ENCODE results near the gene MAGI3.
"Not testable (repeated sequence)": the region's sequence is repeated elsewhere in the genome, so short reads cannot be mapped to it uniquely, and the experiment has no call there.

The MAGI3 gene

DNA sequence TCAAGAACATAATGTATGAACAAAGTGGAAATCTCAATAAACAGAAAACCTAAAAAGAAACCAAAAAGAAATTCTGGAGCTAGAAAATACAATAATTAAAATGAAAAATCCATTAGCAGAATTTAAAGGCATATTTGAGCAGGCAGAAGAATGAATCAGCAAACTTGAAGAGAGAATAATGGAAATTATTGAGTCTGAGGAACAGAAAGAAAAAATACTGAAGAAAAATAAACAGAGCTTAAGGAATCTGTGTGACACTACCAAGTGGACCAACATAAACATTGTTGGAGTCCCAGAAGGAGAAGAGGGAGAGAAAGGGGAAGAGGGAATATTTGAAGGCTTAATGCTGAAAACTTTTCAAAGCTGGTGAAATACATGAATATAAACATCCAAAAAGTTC lies 54.5 kb downstream of the MAGI3 start:
- no peak for DNase-seq

- DNase-seq: no peak
Measured at GRCh38 chr1:113451710-113452109, 61.4 kb downstream of the MAGI3 start.

GRCh38 chr1:113452921-113453770 lies 62.8 kb downstream of the MAGI3 start:
- DNase-seq: peak; percentile 35

GRCh38 chr1:113453771-113454083 lies 63.4 kb downstream of the MAGI3 start:
- DNase-seq: no peak

GRCh38 chr1:113455374-113455773 lies 65.1 kb downstream of the MAGI3 start:
- no peak for DNase-seq

- DNase-seq: no peak
Measured at GRCh38 chr1:113456967-113457366, 66.7 kb downstream of the MAGI3 start.

DNA sequence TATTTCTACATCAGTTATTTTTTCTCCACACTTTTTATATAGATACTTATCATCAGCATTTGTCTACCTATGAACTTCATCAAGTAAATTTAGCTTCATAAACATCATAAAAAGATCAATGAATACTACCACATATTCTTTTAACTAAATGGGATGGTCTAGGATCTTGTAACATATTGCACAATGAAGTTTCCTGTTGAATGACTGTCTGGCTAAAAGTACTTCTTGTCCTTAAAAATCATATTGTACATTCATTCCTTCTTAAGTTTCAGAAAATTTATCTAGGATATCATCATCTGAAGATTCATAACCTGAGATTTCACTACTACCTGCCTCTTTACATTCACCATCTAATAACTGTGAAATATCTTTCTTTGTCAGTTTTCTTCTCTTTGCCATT lies 69.0 kb downstream of the MAGI3 start:
- DNase-seq: no peak

DNA sequence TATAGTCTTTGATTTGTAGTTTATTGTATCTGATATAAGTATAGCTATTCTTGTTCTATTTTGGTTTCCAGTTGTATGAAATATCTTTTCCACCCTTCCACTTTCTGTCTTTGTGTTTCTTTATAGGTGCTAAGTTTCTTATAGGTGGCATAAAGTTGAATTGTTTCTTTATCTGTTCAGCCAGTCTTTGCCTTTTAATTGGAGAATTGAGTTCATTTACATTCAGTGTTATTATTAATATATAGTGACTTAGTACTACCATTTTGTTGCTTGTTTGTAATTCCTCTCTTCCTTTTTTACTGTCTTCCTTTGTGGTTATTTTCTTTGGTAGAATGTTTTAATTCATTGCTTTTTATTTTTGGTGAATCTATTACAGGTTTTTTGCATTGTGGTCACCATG lies 77.7 kb downstream of the MAGI3 start:
- DNase-seq: no peak

DNA sequence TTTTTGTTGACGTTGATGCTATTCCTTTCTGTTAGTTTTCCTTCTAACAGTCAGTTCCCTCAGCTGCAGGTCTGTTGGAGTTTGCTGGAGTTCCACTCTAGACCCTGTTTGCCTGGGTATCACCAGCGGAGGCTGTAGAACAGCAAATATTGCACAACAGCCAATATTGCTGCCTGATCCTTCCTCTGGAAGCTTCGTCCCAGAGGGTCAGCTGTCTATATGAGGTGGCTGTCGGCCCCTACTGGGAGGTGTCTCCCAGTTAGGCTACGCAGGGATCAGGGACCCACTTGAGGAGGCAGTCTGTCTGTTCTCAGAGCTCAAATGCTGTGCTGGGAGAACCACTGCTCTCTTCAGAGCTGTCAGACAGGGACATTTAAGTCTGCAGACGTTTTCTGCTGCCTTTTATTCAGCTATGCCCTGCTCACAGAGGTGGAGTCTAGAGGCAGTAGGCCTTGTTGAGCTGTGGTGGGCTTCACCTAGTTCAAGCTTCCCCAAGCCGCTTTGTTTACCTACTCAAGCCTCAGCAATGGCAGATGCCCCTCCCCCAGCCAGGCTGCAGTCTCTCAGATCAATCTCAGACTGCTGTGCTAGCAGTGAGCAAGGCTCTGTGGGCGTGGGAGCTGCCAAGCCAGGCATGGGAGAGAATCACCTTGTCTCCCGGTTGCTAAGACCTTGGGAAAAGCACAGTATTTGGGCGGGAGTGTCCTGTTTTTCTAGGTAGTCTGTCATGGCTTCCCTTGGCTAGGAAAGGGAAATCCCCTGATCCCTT lies 88.3 kb downstream of the MAGI3 start:
- not testable (repeated sequence) for DNase-seq

DNA sequence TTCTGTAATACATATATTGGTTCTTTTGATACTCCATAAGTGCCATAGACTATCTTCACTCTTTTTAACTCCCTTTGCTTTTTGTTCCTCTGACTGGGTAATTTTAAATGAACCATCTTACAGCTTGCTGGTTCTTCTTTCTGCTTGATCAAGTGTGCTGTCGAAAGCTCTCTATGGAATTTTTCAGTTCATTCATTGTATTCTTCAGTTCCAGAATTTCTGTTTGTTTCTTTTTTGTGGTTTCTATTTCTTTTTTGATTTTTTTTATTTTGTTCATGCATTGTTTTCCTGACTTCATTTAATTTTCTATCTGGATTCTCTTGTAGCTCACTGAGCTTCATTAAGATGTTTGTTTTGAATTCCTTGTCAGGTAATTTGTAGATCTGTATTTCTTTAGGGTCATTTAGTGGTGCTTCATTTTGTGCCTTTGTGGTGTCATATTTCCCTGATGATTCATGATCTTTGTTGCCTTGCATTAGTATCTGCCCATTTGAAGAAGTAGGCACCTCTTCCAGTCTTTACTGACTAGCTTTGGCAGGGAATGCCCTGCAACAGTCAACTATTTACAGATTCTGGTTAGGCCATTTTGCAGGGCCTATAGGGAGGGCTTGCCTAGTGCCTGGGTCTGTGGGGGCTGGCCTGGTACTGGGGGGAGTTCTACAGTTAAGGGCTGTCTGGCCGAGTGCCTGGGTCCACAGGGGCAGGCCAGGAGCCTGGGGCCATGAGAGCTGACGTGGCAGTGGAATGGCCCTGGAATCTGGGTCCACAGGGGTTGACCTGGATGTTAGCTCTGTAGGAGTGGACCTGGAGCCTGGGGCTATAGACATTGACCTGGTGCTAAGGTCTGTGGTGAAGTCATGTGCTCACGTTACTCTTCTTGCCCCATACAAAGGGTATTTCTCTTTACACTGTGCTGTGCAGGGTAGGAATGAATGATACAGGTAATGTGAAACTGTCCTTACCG lies 89.7 kb downstream of the MAGI3 start:
- DNase-seq: no peak

- not testable (repeated sequence) for DNase-seq
Measured at GRCh38 chr1:113485131-113485530, 94.8 kb downstream of the MAGI3 start.

- DNase-seq: no peak
Measured at GRCh38 chr1:113488576-113489177, 98.4 kb downstream of the MAGI3 start.

GRCh38 chr1:113490384-113490783 lies 100.1 kb downstream of the MAGI3 start:
- no peak for DNase-seq

DNA sequence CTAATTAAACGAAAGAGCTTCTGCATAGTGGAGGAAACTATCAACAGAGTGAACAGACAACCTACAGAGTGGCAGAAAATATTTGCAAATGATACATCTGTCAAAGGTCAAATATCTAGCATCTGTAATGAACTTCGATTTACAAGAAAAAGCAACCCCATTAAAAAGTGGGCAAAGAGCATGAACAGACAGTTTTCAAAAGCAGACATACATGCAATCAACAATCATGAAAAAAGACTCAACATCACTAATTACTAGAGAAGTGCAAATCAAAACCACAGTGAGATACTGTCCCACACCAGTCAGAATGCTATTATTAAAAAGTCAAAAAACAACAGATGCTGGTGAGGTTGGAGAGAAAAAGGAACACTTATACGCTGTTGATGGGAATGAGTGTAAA lies 103.2 kb downstream of the MAGI3 start:
- no peak for DNase-seq

GRCh38 chr1:113505357-113505756 lies 115.0 kb downstream of the MAGI3 start:
- no peak for DNase-seq

DNA sequence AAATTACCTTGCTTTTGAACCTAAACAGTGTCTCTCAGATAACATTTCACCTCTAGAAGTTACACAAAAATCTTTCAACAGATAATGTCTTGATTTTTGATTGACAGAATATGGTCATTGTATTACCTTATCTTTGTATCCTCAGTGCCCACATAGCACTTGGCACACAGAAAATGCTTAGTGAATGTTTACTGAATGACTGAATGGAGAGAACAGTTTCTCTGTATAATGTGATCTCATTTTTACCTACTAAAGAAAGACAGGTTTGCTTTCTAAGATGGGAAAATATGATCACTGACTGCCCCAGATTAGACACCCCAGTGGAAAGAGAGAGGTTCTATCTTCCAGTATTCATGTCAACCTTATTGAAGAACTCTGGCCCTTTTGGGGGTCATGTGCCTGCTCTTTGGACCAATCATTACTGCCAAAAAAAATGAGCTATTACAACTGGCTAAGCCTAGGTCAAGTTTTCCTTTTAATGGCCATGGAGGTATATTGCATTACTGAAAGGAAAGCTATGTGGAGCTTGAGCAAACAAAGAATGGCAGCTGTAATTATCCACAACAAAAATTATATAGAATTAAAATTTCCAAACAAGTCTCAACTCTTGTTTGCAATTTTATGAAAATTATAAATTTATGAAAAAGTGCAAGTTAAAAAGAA lies 117.4 kb downstream of the MAGI3 start:
- DNase-seq: no peak

DNA sequence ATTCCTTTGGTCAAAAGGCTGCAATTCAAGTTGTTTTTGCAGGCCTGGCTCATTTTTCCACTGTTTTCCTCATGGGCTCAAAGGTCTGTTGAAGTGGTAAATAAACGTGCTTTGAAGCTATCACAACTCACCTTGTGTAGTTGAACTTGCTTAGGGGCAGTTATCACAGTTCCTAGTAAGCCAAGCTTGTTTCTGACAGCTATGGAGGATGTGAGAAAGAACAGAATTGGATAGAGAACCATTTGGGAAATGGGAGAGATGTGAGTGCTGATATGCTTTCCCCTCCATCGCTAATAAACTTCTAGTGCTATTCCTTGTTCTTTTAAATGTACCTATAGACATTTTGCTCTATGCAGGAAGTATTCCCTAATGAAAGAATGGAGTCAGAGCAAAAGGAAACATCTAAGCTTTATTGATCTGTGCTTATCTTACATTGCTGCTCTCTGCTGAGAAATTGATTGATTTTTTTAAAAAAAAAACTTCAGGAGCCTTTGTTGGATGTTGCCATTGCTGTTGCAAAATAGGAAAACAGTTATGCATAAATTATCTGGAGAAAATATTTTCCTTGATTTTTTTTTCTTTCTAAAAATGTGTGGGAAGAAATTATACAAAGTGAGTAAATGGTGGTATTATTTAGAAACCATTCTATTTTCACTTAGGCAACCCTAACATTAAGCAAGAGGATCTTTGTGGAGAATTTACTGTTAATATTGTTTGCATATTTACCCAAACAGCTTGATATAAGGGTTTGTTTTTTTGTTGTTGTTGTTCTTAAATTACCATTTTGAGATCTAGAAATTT lies 118.2 kb downstream of the MAGI3 start:
- DNase-seq: no peak

DNA sequence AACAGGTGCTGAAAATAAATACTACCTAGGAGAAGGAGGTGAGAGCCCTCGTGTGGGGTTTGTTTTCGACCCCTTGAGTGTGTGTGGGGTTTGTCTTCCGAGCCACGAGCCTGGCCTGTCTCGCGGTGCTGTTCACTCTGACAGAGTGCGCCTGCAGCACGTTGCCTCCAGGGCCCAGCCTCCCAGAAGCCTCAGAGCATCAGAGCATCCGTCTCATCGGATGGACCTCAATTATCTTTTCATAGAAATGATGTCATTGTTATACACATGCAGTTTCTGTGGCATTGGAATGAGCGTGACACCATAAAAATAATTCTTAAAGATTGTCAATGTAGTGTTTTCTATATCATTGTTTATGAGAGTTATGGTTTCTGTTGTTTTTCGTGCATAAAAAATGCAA lies 119.5 kb downstream of the MAGI3 start:
- DNase-seq: not testable (repeated sequence)

DNA sequence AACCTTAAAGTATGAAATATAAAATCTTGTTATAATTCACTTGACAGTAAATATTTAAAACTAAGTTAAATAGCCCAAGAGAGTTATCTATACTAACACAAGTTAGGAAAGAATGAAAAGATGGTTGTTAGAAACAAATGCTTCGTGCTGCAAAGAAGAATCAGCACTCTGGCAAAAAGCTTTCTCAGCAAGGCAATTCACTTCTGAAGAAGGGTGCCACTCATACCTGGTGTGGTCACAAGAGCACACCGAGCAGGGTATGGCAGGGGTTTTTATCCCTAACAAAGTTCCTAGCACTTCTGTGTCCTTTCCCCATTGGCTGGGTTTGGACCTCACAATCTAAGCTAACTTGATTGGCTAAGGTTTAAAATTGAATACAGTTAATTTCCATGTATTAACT lies 121.0 kb downstream of the MAGI3 start:
- DNase-seq: no peak

DNA sequence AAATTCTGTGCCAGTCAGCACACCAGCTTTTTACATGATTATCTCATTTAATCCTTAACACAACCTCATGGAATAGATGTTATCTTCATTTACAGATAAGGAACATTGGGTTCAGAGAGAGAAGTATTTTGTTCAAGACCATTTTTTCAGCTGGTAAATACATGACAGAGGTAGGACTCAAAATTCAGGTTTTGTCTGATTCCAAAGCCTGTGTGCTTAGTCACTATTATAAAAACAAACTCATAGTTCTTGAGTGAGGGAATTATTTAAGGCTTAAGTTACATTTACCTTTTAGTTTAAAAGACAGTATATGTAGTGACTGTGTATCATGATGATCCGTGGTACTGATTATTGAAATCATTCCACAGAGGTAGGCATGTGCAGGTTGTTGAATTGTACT lies 125.2 kb downstream of the MAGI3 start:
- no peak for DNase-seq

GRCh38 chr1:113517346-113517745 lies 127.0 kb downstream of the MAGI3 start:
- no peak for DNase-seq
